ENCODE results near the gene SOCS7. TPM values are rescaled to one million over a fixed set of nuclear protein-coding genes. Genes with fewer than 3 reads are reported as not detected.

Gene SOCS7, protein sequence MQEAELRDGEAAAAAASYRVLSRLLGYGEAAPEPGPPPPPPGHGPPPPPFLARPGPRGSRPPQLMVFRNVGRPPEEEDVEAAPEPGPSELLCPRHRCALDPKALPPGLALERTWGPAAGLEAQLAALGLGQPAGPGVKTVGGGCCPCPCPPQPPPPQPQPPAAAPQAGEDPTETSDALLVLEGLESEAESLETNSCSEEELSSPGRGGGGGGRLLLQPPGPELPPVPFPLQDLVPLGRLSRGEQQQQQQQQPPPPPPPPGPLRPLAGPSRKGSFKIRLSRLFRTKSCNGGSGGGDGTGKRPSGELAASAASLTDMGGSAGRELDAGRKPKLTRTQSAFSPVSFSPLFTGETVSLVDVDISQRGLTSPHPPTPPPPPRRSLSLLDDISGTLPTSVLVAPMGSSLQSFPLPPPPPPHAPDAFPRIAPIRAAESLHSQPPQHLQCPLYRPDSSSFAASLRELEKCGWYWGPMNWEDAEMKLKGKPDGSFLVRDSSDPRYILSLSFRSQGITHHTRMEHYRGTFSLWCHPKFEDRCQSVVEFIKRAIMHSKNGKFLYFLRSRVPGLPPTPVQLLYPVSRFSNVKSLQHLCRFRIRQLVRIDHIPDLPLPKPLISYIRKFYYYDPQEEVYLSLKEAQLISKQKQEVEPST
- polyA plus RNA-seq: 10 to 100 TPM in 2 of 4 donors, 1 to 10 TPM in 2; 1.6 to 14.0 (median 7.6) TPM
- long read RNA-seq, donor 1: 0 reads
- long read RNA-seq, donor 2: 0 reads
- long read RNA-seq, donor 3: 0 reads
- long read RNA-seq, donor 4: 0 reads
- long read RNA-seq, donor 5: 0 reads
- long read RNA-seq, donor 6: 0 reads
- long read RNA-seq, donor 7, partial matches to known transcripts: 0 of 2 reads
- long read RNA-seq, donor 7, other reads (novel, unspliced or antisense): 0 of 2 reads
- long read RNA-seq, donor 8: 0 reads
- long read RNA-seq, donor 9: 0 reads
- long read RNA-seq, donor 10, partial matches to known transcripts: 6 of 6 reads
- long read RNA-seq, donor 10, other reads (novel, unspliced or antisense): 0 of 6 reads

DNA sequence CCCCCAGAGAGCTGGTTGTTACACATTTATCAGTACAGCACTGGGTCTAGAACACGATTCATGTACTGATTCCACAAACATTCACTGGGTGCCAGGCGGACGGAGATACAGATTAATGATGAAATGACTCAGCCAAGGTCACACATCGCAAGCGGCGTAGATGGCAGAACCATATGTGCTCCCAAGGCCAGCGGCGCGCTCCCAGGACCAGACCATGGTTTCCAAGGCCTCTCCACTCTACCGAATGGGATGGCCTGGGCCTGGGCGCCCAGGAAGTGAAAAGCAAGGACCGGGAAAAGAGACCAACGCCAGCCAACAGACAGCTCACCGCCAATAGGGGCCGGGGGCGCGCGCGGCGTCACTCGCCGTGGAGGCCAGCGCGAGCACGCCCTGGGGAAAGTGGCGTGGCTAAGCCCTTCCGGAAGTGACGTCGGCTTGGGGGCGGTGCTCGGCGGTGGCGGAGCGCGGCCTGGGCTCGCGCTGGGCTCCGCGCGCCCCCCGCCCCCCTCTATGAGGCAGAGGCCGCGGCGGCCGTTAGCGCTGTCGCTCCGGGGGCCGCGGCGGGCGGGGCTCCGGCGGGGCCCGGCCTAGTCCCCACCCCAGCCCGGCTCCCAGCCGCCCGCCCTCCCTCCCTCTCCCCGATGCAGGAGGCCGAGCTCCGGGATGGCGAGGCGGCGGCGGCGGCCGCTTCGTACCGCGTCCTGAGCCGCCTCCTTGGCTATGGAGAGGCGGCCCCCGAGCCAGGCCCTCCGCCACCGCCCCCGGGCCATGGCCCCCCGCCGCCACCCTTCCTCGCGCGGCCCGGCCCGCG lies at the start of gene SOCS7:
TSS of gene SOCS7 (plus strand) at position 433 of the 811 bp plus-strand sequence. CDS start at position 642, 209 bp downstream.
- peak within 1 kb of the TSS; percentile 74 to 94 (median 84) for H3K4me3 ChIP-seq (ENCODE audit: low read depth in 1 of 3, low read length in 3 of 3)
- H3K9me3 ChIP-seq (ENCODE audit: control insufficient read depth in 2 of 2, insufficient read depth in 1 of 2, low read depth in 1 of 2, low read length in 1 of 2): no peaks in the 10 kb centered on the region
- no peak for FAIRE-seq
- H3K4me1 ChIP-seq (ENCODE audit: control insufficient read depth in 3 of 3, insufficient read depth in 2 of 3, low read depth in 1 of 3, low read length in 2 of 3): peaks cover 4 to 17% (median 14%) of the 10 kb centered on the region in 3 donors
- H3K36me3 ChIP-seq (ENCODE audit: control insufficient read depth in 3 of 3, insufficient read depth in 2 of 3, low read depth in 1 of 3, low read length in 3 of 3): peaks cover 0 to 2% (median 0%) of the 10 kb centered on the region in 3 donors
- H3K27ac ChIP-seq (ENCODE audit: low read depth in 1 of 3, low read length in 2 of 3): peak within 1 kb of the TSS; percentile 84 to 90 (median 84)
- H3K27me3 ChIP-seq (ENCODE audit: control insufficient read depth in 3 of 3, insufficient read depth in 3 of 3, low read length in 3 of 3): no peaks in the 10 kb centered on the region
- DNase-seq: peak; percentile 91 to 98
- 2 to 3% (median 3%) methylated on average over 39 to 84 of the region's 84 CpGs for WGBS, 3 donors

DNA sequence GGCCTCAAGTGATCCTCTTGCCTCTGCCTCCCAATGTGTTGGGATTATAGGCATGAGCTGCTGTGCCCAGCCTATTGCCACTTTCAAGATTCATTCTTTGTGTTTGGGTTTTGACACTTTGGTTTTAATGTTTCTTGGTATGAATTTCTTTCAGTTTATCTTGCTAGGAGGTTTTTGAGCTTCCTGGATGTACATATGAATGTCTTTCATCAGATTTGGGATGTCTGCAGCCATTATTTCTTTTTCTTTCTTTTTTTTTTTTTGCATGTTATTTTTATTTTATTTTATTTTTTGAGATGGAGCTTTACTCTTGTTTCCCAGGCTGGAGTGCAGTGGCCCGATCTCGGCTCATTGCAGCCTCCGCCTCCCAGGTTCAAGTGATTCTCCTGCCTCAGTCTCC lies 36.1 kb upstream of the SOCS7 start:
- Histone ChIP-seq H3K27me3 (ENCODE audit: control insufficient read depth in 3 of 3, insufficient read depth in 3 of 3, low read length in 3 of 3) (no peaks in the 10 kb centered on the region), H3K36me3 (ENCODE audit: control insufficient read depth in 3 of 3, insufficient read depth in 2 of 3, low read depth in 1 of 3, low read length in 3 of 3) (peaks cover 0 to 30% (median 2%) of the 10 kb centered on the region in 3 donors), H3K27ac (ENCODE audit: low read depth in 1 of 3, low read length in 2 of 3) (no peak overlapping the region), H3K4me3 (ENCODE audit: low read depth in 1 of 3, low read length in 3 of 3) (no peak overlapping the region), H3K9me3 (ENCODE audit: control insufficient read depth in 2 of 2, insufficient read depth in 1 of 2, low read depth in 1 of 2, low read length in 1 of 2) (no peaks in the 10 kb centered on the region), H3K4me1 (ENCODE audit: control insufficient read depth in 3 of 3, insufficient read depth in 2 of 3, low read depth in 1 of 3, low read length in 2 of 3) (no peaks in the 10 kb centered on the region)
- 65 to 76% (median 67%) methylated on average over 3 of the region's 3 CpGs for WGBS, 3 donors
- FAIRE-seq: no peak
- no peak for DNase-seq

DNA sequence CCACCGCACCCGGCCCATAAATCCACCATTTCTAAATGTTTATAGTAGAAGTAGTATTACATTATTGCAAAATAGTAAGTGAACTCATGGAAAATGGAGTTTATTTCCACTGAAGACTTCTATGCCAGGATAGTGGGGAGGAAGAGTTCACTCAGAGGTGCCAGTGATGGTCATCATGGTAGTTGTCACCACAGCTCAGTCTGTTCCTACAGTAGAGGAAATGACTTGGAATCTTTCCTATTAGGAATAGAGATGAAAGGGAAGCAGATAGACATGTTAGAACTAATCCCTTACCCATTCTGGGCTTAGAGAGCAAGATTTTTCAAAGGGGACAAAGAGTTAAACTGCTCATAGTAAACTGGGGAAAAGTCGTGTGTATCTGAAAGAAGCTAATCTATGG lies 34.6 kb upstream of the SOCS7 start:
- H3K9me3 ChIP-seq (ENCODE audit: control insufficient read depth in 2 of 2, insufficient read depth in 1 of 2, low read depth in 1 of 2, low read length in 1 of 2): no peaks in the 10 kb centered on the region
- FAIRE-seq (no peak), DNase-seq (no peak)
- H3K27me3 ChIP-seq (ENCODE audit: control insufficient read depth in 3 of 3, insufficient read depth in 3 of 3, low read length in 3 of 3): no peaks in the 10 kb centered on the region
- H3K4me1 ChIP-seq (ENCODE audit: control insufficient read depth in 3 of 3, insufficient read depth in 2 of 3, low read depth in 1 of 3, low read length in 2 of 3): no peaks in the 10 kb centered on the region
- H3K27ac ChIP-seq (ENCODE audit: low read depth in 1 of 3, low read length in 2 of 3): no peak overlapping the region
- H3K36me3 ChIP-seq (ENCODE audit: control insufficient read depth in 3 of 3, insufficient read depth in 2 of 3, low read depth in 1 of 3, low read length in 3 of 3): peaks cover 1 to 33% (median 2%) of the 10 kb centered on the region in 3 donors
- 77 to 87% (median 82%) methylated on average over 3 of the region's 3 CpGs for WGBS, 3 donors
- H3K4me3 ChIP-seq (ENCODE audit: low read depth in 1 of 3, low read length in 3 of 3): no peak overlapping the region

DNA sequence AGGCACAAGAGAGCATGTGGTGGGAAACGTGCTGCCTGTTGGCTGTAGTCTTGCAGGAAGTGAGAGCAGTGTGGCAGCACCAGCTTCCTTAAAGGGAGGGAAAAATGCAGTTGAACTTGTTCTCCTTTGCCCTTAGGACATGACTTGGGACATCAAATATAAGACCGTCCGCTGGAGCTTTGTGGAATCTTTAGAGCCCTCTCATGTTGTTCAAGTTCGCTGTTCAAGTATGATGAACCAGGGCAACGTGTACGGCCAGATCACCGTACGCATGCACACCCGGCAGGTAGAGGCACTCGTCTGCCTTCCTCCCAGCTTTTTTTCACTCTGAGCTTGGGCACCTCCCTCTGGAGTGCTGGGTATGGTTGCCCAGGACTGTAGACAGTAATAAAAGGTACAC lies 31.2 kb upstream of the SOCS7 start:
- FAIRE-seq (no peak), DNase-seq (no peak)
- Histone ChIP-seq H3K27me3 (ENCODE audit: control insufficient read depth in 3 of 3, insufficient read depth in 3 of 3, low read length in 3 of 3) (no peaks in the 10 kb centered on the region), H3K4me1 (ENCODE audit: control insufficient read depth in 3 of 3, insufficient read depth in 2 of 3, low read depth in 1 of 3, low read length in 2 of 3) (peaks cover 0 to 16% (median 0%) of the 10 kb centered on the region in 3 donors), H3K9me3 (ENCODE audit: control insufficient read depth in 2 of 2, insufficient read depth in 1 of 2, low read depth in 1 of 2, low read length in 1 of 2) (no peaks in the 10 kb centered on the region), H3K4me3 (ENCODE audit: low read depth in 1 of 3, low read length in 3 of 3) (no peak overlapping the region), H3K27ac (ENCODE audit: low read depth in 1 of 3, low read length in 2 of 3) (no peak overlapping the region), H3K36me3 (ENCODE audit: control insufficient read depth in 3 of 3, insufficient read depth in 2 of 3, low read depth in 1 of 3, low read length in 3 of 3) (peaks cover 1 to 40% (median 2%) of the 10 kb centered on the region in 3 donors)
- WGBS, 3 donors: 89 to 91% (median 91%) methylated on average over 10 of the region's 10 CpGs

DNA sequence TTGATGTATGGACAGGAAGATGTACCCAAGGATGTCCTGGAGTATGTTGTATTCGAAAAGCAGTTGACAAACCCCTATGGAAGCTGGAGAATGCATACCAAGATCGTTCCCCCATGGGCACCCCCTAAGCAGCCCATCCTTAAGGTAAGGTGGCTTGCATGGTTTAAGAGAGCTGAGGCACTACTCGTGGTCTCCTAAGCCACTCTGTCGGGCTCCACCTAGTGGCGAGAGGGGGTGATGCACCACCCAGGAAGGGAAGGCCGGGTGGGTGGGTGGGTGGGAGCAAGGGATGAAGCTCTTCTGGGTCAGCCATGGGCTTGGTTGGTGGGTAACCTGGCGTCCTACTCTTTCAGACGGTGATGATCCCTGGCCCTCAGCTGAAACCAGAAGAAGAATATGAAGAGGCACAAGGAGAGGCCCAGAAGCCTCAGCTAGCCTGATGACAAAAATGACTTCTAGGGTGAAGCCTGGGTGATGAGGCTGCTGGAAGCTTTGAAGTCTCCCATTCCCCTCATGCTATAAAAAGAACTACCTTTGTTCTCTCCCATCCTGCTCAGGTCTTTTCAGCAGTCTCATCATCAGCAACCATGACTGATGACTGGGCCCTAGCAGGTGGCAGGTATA lies 29.4 kb upstream of the SOCS7 start:
- no peaks in the 10 kb centered on the region for H3K9me3 ChIP-seq (ENCODE audit: control insufficient read depth in 2 of 2, insufficient read depth in 1 of 2, low read depth in 1 of 2, low read length in 1 of 2)
- FAIRE-seq (no peak), DNase-seq (peak; percentile 55 to 66)
- no peak overlapping the region for H3K27ac ChIP-seq (ENCODE audit: low read depth in 1 of 3, low read length in 2 of 3)
- H3K27me3 ChIP-seq (ENCODE audit: control insufficient read depth in 3 of 3, insufficient read depth in 3 of 3, low read length in 3 of 3): no peaks in the 10 kb centered on the region
- peaks cover 0 to 23% (median 0%) of the 10 kb centered on the region in 3 donors for H3K4me1 ChIP-seq (ENCODE audit: control insufficient read depth in 3 of 3, insufficient read depth in 2 of 3, low read depth in 1 of 3, low read length in 2 of 3)
- peaks cover 1 to 31% (median 2%) of the 10 kb centered on the region in 3 donors for H3K36me3 ChIP-seq (ENCODE audit: control insufficient read depth in 3 of 3, insufficient read depth in 2 of 3, low read depth in 1 of 3, low read length in 3 of 3)
- H3K4me3 ChIP-seq (ENCODE audit: low read depth in 1 of 3, low read length in 3 of 3): no peak overlapping the region
- 25 to 44% (median 25%) methylated on average over 5 to 8 of the region's 8 CpGs for WGBS, 3 donors

DNA sequence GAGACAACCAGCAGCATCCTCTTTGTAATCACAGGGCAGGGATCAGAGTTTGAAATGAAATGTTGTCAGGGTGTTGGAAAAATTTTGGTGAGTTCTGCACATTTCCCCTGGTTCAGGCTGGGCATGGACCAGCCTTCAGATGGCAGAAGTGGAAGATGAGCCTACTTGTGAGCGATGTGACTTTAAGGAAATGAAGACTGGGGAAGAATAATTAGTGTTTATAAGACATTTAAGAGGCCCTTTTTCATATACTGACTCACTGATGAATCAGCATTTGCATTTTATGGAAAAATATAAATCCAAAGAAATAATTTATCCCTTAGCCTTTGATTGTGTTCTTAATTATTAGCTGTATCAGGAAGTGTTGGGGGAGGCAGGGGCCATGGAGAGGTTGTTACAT lies 28.7 kb upstream of the SOCS7 start:
- H3K36me3 ChIP-seq (ENCODE audit: control insufficient read depth in 3 of 3, insufficient read depth in 2 of 3, low read depth in 1 of 3, low read length in 3 of 3): peaks cover 1 to 31% (median 2%) of the 10 kb centered on the region in 3 donors
- 96 to 100% (median 98%) methylated on average over 1 of the region's 1 CpG for whole genome bisulfite sequencing, 3 donors
- peaks cover 0 to 23% (median 0%) of the 10 kb centered on the region in 3 donors for H3K4me1 ChIP-seq (ENCODE audit: control insufficient read depth in 3 of 3, insufficient read depth in 2 of 3, low read depth in 1 of 3, low read length in 2 of 3)
- H3K4me3 ChIP-seq (ENCODE audit: low read depth in 1 of 3, low read length in 3 of 3): no peak overlapping the region
- DNase-seq: no peak
- H3K27me3 ChIP-seq (ENCODE audit: control insufficient read depth in 3 of 3, insufficient read depth in 3 of 3, low read length in 3 of 3): no peaks in the 10 kb centered on the region
- FAIRE-seq: no peak
- no peak overlapping the region for H3K27ac ChIP-seq (ENCODE audit: low read depth in 1 of 3, low read length in 2 of 3)
- no peaks in the 10 kb centered on the region for H3K9me3 ChIP-seq (ENCODE audit: control insufficient read depth in 2 of 2, insufficient read depth in 1 of 2, low read depth in 1 of 2, low read length in 1 of 2)

DNA sequence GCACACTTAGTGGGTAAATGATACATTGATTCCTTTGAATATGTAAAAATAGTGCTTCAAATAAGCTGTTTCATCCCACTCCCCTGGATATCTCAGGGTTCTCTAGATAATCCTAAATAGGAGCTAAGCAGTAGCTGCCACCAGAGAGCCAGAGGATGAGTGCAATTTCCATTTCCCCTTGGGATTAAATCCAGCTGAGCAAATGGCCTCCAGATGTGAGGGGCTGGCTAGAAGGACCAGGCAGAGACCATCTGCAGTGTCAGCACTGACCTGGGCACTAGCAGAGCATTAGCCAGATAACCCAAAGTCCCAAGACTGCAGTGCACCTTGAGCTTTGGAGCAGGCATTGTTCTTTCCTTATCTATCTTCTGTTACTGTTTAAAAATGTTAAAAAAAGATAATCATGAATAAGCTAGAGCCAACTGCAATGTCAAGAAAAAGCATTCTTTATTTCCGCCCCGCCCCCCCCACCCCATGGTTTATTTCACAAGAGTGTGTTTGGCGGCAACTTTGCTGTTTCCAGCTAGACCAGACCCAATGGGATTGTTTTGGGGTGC lies 27.4 kb upstream of the SOCS7 start:
- DNase-seq (peak in 1 of 2 donors; percentile 66), FAIRE-seq (no peak)
- Histone ChIP-seq H3K4me1 (ENCODE audit: control insufficient read depth in 3 of 3, insufficient read depth in 2 of 3, low read depth in 1 of 3, low read length in 2 of 3) (peaks cover 0 to 23% (median 0%) of the 10 kb centered on the region in 3 donors), H3K36me3 (ENCODE audit: control insufficient read depth in 3 of 3, insufficient read depth in 2 of 3, low read depth in 1 of 3, low read length in 3 of 3) (peaks cover 1 to 29% (median 2%) of the 10 kb centered on the region in 3 donors), H3K9me3 (ENCODE audit: control insufficient read depth in 2 of 2, insufficient read depth in 1 of 2, low read depth in 1 of 2, low read length in 1 of 2) (no peaks in the 10 kb centered on the region), H3K4me3 (ENCODE audit: low read depth in 1 of 3, low read length in 3 of 3) (no peak overlapping the region), H3K27ac (ENCODE audit: low read depth in 1 of 3, low read length in 2 of 3) (peak overlapping the region in 1 of 3 donors; percentile 52), H3K27me3 (ENCODE audit: control insufficient read depth in 3 of 3, insufficient read depth in 3 of 3, low read length in 3 of 3) (no peaks in the 10 kb centered on the region)
- WGBS, 3 donors: 36 to 54% (median 54%) methylated on average over 3 of the region's 3 CpGs

Data from small intestine (tissue), 16 donors.